Measurements from ENCODE around the gene USP34. TPM values are rescaled to one million over a fixed set of nuclear protein-coding genes. Genes with fewer than 3 reads are reported as not detected.

Gene USP34
- total and polyA plus RNA-seq, 2 of the 8 experiments (the other 6 are each of a cell fraction or from before 2014, with no cell fraction given), result 56.7 to 91.7 TPM

- TF ChIP-seq MAX (IDR thresholded peaks at IDR 0.05) (no peak), BACH1 (IDR thresholded peaks at IDR 0.05; ENCODE audit: low read length) (no peak), KDM4A (IDR thresholded peaks at IDR 0.05; ENCODE audit: low read depth, low read length, severe bottlenecking) (no peak), JUN (IDR thresholded peaks at IDR 0.05; ENCODE audit: low read depth, low read length) (no peak)
Measured at GRCh38 chr2:61247204-61247812, 223.6 kb downstream of the USP34 start (continued).

Data from H1 (cell line).